Spleen (tissue), 7 donors: ENCODE data around the gene TEX13B.

Source experiments
- CTCF ChIP-seq, 11 experiments: fragments of 200-600 bp in 7 of 11; fragments of 450-650 bp in 4 of 11; sonication (generic) in 4 of 11; IDR thresholded peaks in 8 of 11; conservative IDR thresholded peaks in 3 of 11; 1 replicate in 7 of 11; 2 replicates in 4 of 11; pipeline versions ENCODE4 v1.4.0 to v1.8.0; 2016 to 2021; ENCODE audit warnings: antibody characterized with exemption in 11 of 11, inconsistent platforms in 4 of 11, mild to moderate bottlenecking in 1 of 11
- POLR2A ChIP-seq, 3 donors: fragments of 450-650 bp; IDR thresholded peaks; one replicate each; pipeline ENCODE4 v1.5.1; 2017; ENCODE audit warnings: antibody characterized with exemption in 3 of 3, mild to moderate bottlenecking in 1 of 3
- POLR2AphosphoS5 ChIP-seq, 3 donors: sonication (generic); formaldehyde crosslinking; IDR thresholded peaks; one replicate each; pipeline ENCODE4 v1.5.1; 2017; ENCODE audit warnings: antibody characterized with exemption in 3 of 3
- donor health status: DM: no; HTN: no; CAD: no; lungs with moderate emphysema.
- donor health status: DM: no; HTN: no; CAD: no.
- donor health status: DM: no; HTN: no; CAD: no.

DNA sequence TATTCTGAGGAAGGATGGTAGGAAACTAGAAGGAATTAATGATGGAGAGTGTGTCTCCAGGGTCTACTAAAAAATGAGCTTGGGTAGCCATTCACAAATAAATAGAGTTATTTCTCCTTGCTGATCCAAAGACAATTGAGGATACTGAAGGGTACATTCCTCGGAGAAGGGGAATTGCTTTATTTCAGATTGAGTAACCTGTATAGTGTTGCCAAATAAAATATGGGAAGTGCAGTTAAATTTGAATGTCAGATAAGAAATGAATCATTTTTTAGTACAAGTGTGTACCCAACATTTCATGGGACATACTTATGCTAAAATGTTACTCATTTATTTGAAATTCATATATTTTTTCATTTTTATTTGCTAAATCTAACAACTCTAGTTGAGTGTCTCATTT lies 46.7 kb upstream of the TEX13B start:
- TF ChIP-seq POLR2AphosphoS5 (IDR thresholded peaks at IDR 0.05) (no peak), CTCF (IDR thresholded peaks at IDR 0.05 in 8 of 11, conservative IDR thresholded peaks at IDR 0.05 in 3 of 11) (no peak), POLR2A (IDR thresholded peaks at IDR 0.05) (no peak)
